ENCODE measurements around the gene RIMBP3C. TPM values are rescaled to one million over a fixed set of nuclear protein-coding genes. Genes with fewer than 3 reads are reported as not detected.
A peak's percentile ranks its signal among the peaks of the same experiment; 100 is the strongest.

Gene RIMBP3C
- total and polyA plus RNA-seq, 4 donors = 0.05 to 0.40 (median 0.10) TPM; not detected in 1

DNA sequence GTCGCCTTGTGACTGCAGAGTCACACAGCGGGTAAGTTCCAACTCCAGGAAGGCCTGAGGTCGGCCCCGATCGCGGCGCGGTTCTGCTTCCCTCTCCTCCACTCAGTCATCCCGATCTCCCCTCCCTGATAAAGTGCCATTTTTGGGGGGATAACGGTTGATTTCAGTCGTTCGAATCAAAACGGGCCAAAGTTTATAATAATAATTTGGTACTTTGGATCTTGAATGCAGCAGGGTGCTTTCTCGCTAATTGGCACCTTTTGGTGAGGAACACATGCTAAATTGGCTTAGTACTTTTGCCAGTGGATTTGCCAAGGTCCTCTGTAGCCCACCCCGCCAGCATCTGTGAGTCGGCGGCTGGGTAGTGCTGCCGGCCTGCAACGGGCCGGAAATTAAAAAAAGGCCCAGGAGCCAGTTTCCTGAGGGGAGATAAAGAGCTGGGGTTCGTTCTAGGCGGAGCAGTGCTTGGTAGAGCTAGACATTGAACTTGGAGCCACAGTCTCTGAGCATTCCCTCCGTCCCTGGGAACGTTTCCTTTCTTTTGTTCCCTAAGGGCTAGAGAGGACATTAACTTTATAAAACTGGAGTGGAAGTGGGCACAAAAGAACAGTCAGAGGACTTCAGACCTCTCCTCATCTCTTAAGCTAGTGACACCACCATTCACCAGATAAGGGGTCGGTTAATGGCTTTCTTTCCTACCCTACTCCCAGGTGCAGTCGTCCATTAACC is 17.2 kb upstream of the RIMBP3C start:
- Histone ChIP-seq H3K4me1 (ENCODE audit: control insufficient read depth in 5 of 5, insufficient read depth in 5 of 5, low read length in 5 of 5) (peaks cover 12 to 20% (median 19%) of the 10 kb centered on the region in 5 donors), H3K36me3 (ENCODE audit: control insufficient read depth in 4 of 4, insufficient read depth in 4 of 4, low read length in 4 of 4) (no peaks in the 10 kb centered on the region), H3K9ac (ENCODE audit: insufficient read depth in 1 of 2, low read length in 2 of 2) (peak overlapping the region; percentile 80 to 93), H3K9me3 (ENCODE audit: control insufficient read depth in 4 of 4, insufficient read depth in 3 of 4, low read length in 3 of 4) (no peaks in the 10 kb centered on the region), H3K27me3 (ENCODE audit: control insufficient read depth in 3 of 3, insufficient read depth in 3 of 3, low read length in 2 of 3) (no peaks in the 10 kb centered on the region), H3K27ac (ENCODE audit: low read depth in 1 of 2, low read length in 1 of 2) (peak overlapping the region; percentile 95 to 96), H3K4me3 (peak overlapping the region; percentile 95)
- WGBS, 2 donors = 2 to 3% methylated on average over 26 of the region's 26 CpGs
- TF ChIP-seq, protein P1, sequence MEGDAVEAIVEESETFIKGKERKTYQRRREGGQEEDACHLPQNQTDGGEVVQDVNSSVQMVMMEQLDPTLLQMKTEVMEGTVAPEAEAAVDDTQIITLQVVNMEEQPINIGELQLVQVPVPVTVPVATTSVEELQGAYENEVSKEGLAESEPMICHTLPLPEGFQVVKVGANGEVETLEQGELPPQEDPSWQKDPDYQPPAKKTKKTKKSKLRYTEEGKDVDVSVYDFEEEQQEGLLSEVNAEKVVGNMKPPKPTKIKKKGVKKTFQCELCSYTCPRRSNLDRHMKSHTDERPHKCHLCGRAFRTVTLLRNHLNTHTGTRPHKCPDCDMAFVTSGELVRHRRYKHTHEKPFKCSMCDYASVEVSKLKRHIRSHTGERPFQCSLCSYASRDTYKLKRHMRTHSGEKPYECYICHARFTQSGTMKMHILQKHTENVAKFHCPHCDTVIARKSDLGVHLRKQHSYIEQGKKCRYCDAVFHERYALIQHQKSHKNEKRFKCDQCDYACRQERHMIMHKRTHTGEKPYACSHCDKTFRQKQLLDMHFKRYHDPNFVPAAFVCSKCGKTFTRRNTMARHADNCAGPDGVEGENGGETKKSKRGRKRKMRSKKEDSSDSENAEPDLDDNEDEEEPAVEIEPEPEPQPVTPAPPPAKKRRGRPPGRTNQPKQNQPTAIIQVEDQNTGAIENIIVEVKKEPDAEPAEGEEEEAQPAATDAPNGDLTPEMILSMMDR (IDR thresholded peaks at IDR 0.05; ENCODE audit: control extremely low read depth, extremely low read depth) = no peak
- peak in 2 of 3 donors; percentile 32 to 37 for DNase-seq
- no peak for ATAC-seq (ENCODE audit: insufficient read depth, low FRiP score)

DNA sequence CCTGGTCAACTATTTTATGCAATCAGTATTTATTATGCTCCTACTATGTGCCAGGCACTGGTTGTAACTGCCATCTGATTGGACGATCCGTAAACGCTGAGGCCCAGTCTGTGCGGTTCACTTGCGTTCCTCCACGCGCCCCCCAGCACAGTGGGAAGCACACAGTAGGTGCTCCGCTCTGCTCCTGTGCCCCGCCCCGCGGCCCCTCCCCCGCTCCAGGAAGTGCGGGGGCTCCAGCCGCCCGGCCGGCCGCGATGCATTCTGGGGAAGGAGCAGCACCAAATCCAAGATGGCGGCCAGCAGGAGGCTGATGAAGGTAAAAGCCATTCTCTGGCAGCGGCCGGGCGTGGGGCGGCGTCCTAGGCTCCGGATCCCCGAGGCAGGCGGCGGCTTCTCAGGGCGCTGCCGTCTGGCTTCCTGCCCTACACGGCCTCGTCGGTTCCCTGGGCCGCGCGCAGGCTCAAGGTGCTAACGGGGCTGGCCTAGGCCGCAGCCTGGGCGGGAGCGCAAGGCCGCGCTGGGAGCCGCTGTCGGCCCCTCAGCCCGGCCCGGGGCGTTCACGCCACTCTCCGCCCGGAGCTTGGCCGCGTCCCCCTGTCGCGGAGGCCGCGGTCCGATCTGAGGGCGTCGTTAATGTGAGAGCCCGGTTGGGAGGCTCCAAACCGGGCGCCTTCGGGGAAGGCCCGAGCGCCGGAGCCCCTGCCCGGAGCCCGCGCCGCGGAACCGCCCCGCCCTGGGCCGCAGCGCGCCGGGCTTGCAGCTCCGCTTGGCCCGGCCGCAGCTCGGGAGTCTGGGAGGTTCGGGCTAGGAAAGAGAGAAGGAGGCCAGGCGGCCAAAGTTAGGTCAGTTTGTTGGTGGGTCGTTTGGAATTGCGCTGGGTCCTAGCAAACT is 16.4 kb upstream of the RIMBP3C start, which contains the start of gene UBE2L3:
UBE2L3 (plus strand) TSS at position 259 of the 891 bp plus-strand sequence; CDS start at position 290, 31 bp downstream.
- H3K9ac ChIP-seq (ENCODE audit: insufficient read depth in 1 of 2, low read length in 2 of 2) = peak within 1 kb of the TSS; percentile 80 to 93
- peak within 1 kb of the TSS; percentile 95 for H3K4me3 ChIP-seq
- H3K27ac ChIP-seq (ENCODE audit: low read depth in 1 of 2, low read length in 1 of 2) = peak within 1 kb of the TSS; percentile 95 to 96
- no peaks in the 10 kb centered on the region for H3K9me3 ChIP-seq (ENCODE audit: control insufficient read depth in 4 of 4, insufficient read depth in 3 of 4, low read length in 3 of 4)
- ATAC-seq (ENCODE audit: insufficient read depth, low FRiP score) = peak; percentile 85
- peaks cover 12 to 20% (median 15%) of the 10 kb centered on the region in 5 donors for H3K4me1 ChIP-seq (ENCODE audit: control insufficient read depth in 5 of 5, insufficient read depth in 5 of 5, low read length in 5 of 5)
- peak; percentile 81 to 86 (median 85) for DNase-seq
- TF ChIP-seq, protein P1 (IDR thresholded peaks at IDR 0.05; ENCODE audit: control extremely low read depth, extremely low read depth) = no peak
- H3K36me3 ChIP-seq (ENCODE audit: control insufficient read depth in 4 of 4, insufficient read depth in 4 of 4, low read length in 4 of 4) = no peaks in the 10 kb centered on the region
- H3K27me3 ChIP-seq (ENCODE audit: control insufficient read depth in 3 of 3, insufficient read depth in 3 of 3, low read length in 2 of 3) = no peaks in the 10 kb centered on the region
- 0 to 1% methylated on average over 68 to 85 of the region's 85 CpGs for WGBS, 2 donors

DNA sequence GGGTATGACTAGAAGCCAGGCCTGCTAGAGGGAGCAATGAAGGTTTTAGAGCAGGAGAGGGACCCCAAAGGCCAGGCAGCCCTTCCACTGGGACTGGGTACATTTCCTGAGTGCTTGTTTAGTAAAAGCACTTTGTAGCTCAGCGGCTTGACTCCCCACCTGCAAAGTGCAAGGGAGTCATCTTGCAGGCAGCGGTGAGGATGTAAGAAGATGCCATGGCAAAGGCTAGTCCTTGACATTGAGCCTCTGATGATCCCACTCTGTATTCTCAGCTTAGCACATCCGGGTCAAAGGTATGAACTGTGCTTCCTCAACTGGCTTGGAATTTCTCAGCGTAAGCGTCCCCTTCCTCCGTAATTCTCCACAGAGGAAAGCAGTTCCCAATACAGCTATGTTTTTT is 13.2 kb upstream of the RIMBP3C start:
- Histone ChIP-seq H3K4me3 (no peak overlapping the region), H3K27ac (ENCODE audit: low read depth in 1 of 2, low read length in 1 of 2) (no peak overlapping the region), H3K27me3 (ENCODE audit: control insufficient read depth in 3 of 3, insufficient read depth in 3 of 3, low read length in 2 of 3) (no peaks in the 10 kb centered on the region), H3K4me1 (ENCODE audit: control insufficient read depth in 5 of 5, insufficient read depth in 5 of 5, low read length in 5 of 5) (peaks cover 3 to 11% (median 7%) of the 10 kb centered on the region in 5 donors), H3K9ac (ENCODE audit: insufficient read depth in 1 of 2, low read length in 2 of 2) (no peak overlapping the region), H3K36me3 (ENCODE audit: control insufficient read depth in 4 of 4, insufficient read depth in 4 of 4, low read length in 4 of 4) (no peaks in the 10 kb centered on the region), H3K9me3 (ENCODE audit: control insufficient read depth in 4 of 4, insufficient read depth in 3 of 4, low read length in 3 of 4) (no peaks in the 10 kb centered on the region)
- TF ChIP-seq, protein P1 (IDR thresholded peaks at IDR 0.05; ENCODE audit: control extremely low read depth, extremely low read depth) = no peak
- ATAC-seq (ENCODE audit: insufficient read depth, low FRiP score) (no peak), DNase-seq (no peak)
- 84 to 93% methylated on average over 6 of the region's 6 CpGs for WGBS, 2 donors
